Measurements from ENCODE around the gene C22orf31.

DNA sequence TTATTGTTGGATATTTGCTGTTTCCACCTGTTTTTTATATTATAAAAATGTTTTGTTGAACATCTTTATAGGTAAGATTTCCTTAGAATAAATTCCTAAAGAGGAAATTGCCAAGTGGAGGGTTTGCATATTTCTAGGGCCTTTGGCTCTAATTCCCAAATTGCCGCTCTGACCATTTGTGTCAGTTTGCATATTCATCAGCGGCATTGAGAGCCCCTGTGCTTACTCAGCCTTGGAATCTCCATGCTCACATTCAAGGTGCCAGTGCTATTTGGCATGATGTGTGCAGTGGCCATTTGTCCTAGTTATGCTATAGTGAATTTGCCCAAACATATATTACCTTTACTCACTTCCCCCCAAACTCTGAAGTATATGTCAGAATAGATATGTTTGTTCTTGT lies 36.7 kb upstream of the C22orf31 start:
- TF ChIP-seq, protein P1, sequence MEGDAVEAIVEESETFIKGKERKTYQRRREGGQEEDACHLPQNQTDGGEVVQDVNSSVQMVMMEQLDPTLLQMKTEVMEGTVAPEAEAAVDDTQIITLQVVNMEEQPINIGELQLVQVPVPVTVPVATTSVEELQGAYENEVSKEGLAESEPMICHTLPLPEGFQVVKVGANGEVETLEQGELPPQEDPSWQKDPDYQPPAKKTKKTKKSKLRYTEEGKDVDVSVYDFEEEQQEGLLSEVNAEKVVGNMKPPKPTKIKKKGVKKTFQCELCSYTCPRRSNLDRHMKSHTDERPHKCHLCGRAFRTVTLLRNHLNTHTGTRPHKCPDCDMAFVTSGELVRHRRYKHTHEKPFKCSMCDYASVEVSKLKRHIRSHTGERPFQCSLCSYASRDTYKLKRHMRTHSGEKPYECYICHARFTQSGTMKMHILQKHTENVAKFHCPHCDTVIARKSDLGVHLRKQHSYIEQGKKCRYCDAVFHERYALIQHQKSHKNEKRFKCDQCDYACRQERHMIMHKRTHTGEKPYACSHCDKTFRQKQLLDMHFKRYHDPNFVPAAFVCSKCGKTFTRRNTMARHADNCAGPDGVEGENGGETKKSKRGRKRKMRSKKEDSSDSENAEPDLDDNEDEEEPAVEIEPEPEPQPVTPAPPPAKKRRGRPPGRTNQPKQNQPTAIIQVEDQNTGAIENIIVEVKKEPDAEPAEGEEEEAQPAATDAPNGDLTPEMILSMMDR (IDR thresholded peaks at IDR 0.05; ENCODE audit: poor library complexity), result no peak
- TF ChIP-seq EZH2 (IDR thresholded peaks at IDR 0.05; ENCODE audit: borderline replicate concordance), result no peak

Data from hepatocyte (in vitro differentiated cells).